Psoas muscle (tissue), 8 donors: Measurements from ENCODE around the gene TNNC1. TPM values are rescaled to one million over a fixed set of nuclear protein-coding genes. Genes with fewer than 3 reads are reported as not detected.

Experiments used
- ATAC-seq, 4 donors: fragments of 200-7000 bp; cut with Tn5 transposase; one replicate each; pipeline ENCODE4 v1.9.1; 2020; ENCODE audit warnings: moderate library complexity in 3 of 4, mild to moderate bottlenecking in 2 of 4
- DNase-seq, 2 donors: peaks; one replicate each; pipeline ENCODE4 v3.0.0-alpha.2; 2020
- H3K27ac ChIP-seq: fragments of 200-600 bp; one replicate; pipeline ENCODE4 v1.8.0; 2022
- H3K27me3 ChIP-seq, 3 donors: fragments of 200-600 bp in 1 of 3; one replicate each; pipeline versions ENCODE4 v1.6.1 to v1.8.0; 2013 to 2022; ENCODE audit warnings: low read length in 2 of 3, mild to moderate bottlenecking in 2 of 3, moderate library complexity in 1 of 3; ENCODE audit not compliant: insufficient read depth in 3 of 3
- H3K36me3 ChIP-seq, 2 donors: fragments of 200-600 bp in 1 of 2; one replicate each; pipeline versions ENCODE4 v1.6.1 to v1.8.0; 2013 to 2022; ENCODE audit warnings: low read depth in 1 of 2, mild to moderate bottlenecking in 1 of 2, moderate library complexity in 1 of 2; ENCODE audit not compliant: insufficient read depth in 1 of 2
- H3K4me1 ChIP-seq: fragments of 200-600 bp; one replicate; pipeline ENCODE4 v1.8.0; 2022
- H3K4me3 ChIP-seq: fragments of 200-600 bp; one replicate; pipeline ENCODE4 v1.8.0; 2022; ENCODE audit warnings: mild to moderate bottlenecking
- H3K9me3 ChIP-seq: fragments of 200-600 bp; one replicate; pipeline ENCODE4 v1.8.0; 2022
- CTCF ChIP-seq: fragments of 200-600 bp; IDR thresholded peaks from one replicate; pipeline ENCODE4 v1.8.0; 2022; ENCODE audit warnings: antibody characterized with exemption
- WGBS, 3 donors: extraction: QIAGEN DNeasy Blood & Tissue Kit; methylation state at CpG; one replicate each; pipeline versions ENCODE4 v1.1.6 to v1.1.7; 2013; 5-methylcytosine and 5-hydroxymethylcytosine counted together
- intact Hi-C, 2 donors: fragments of 100-400 bp; cut with DNase I; formaldehyde crosslinking; loops; one replicate each; pipeline versions ENCODE4 v1.11.0 to v1.14.2; 2022
- long read RNA-seq, 2 donors: library from polyadenylated mRNA; unstranded; transcript quantifications; one replicate each; pipeline ENCODE4 v2.0.0, GENCODE V29; 2021
- polyA plus RNA-seq, 3 donors: library from polyadenylated mRNA; stranded (reverse); fragments of 200-250 nt; gene quantifications; one replicate each; pipeline ENCODE4 v1.2.3, GENCODE V29; 2013
- total RNA-seq, 4 donors: library from RNA; stranded (reverse); fragmentation: NEBNext Ultra II Directional in 2 of 4; extraction: Animal tissue kit (Norgen Biotek cat#: 25700) in 2 of 4; gene quantifications; one replicate each; pipeline versions ENCODE4 v1.2.1 to v1.2.4, GENCODE V29; 2021 to 2023
- donor health status: healthy with polysubstance abuse.
- donor health status: DM: no; HTN: no; CAD: no; lungs with moderate emphysema.
- donor health status: Bipolar disorder and iron deficiency.
- donor health status: healthy.
- donor health status: DM: yes; HTN: yes; CAD: no.
- donor health status: DM: no; HTN: no; CAD: no.
- donor health status: DM: no; HTN: no; CAD: no.
- donor health status: DM: yes; HTN: yes; CAD: no.

TNNC1 gene
- 1,000 to 10,000 TPM; 5,645 to 6,422 (median 6,257) TPM for total RNA-seq
- polyA plus RNA-seq = 1,000 to 10,000 TPM; 4,153 to 7,172 (median 6,558) TPM
- long read RNA-seq, donor 1, transcript TNNC1-201 (6 exons, 714 nt) = major isoform, 1,986 of 2,198 reads
- long read RNA-seq, donor 1, partial matches to known transcripts = 189 of 2,198 reads
- long read RNA-seq, donor 1, other reads (novel, unspliced or antisense) = 23 of 2,198 reads
- long read RNA-seq, donor 2, transcript TNNC1-201 (6 exons, 714 nt) = major isoform, 2,062 of 2,156 reads
- long read RNA-seq, donor 2, partial matches to known transcripts = 66 of 2,156 reads
- long read RNA-seq, donor 2, other reads (novel, unspliced or antisense) = 28 of 2,156 reads

GRCh38 chr3:52453496-52454249 lies at the start of gene TNNC1:
TNNC1 (minus strand) TSS chr3:52454041; CDS start chr3:52454015, 26 bp downstream.
- Histone ChIP-seq H3K27ac (peak within 1 kb of the TSS; percentile 90), H3K36me3 (peaks cover 5 to 14% of the 10 kb centered on the region in 2 donors), H3K4me1 (peaks cover 40% of the 10 kb centered on the region), H3K9me3 (no peaks in the 10 kb centered on the region), H3K4me3 (peak within 1 kb of the TSS; percentile 73), H3K27me3 (no peaks in the 10 kb centered on the region)
- ATAC-seq (peak; percentile 38 to 59 (median 50)), DNase-seq (peak; percentile 59 to 86)
- 39 to 47% (median 44%) methylated on average over 16 of the region's 16 CpGs for WGBS, 3 donors
- TF ChIP-seq CTCF = no peak
- intact Hi-C loops = no loop called here

- Histone ChIP-seq H3K36me3 (no peaks in the 10 kb centered on the region), H3K9me3 (no peaks in the 10 kb centered on the region), H3K4me1 (no peaks in the 10 kb centered on the region), H3K27me3 (no peaks in the 10 kb centered on the region), H3K27ac (no peak overlapping the region), H3K4me3 (no peak overlapping the region)
- intact Hi-C loops = no loop called here
- ATAC-seq = no peak
- no peak for DNase-seq
- 94 to 97% (median 94%) methylated on average over 11 of the region's 11 CpGs for WGBS, 3 donors
- TF ChIP-seq CTCF = no peak
These were observed 49.0 kb upstream of the TNNC1 start for GRCh38 chr3:52502808-52503350.

GRCh38 chr3:52502001-52502400 lies 48.2 kb upstream of the TNNC1 start:
- Histone ChIP-seq H3K4me1 (no peaks in the 10 kb centered on the region), H3K27ac (no peak overlapping the region), H3K27me3 (no peaks in the 10 kb centered on the region), H3K4me3 (no peak overlapping the region), H3K36me3 (no peaks in the 10 kb centered on the region), H3K9me3 (no peaks in the 10 kb centered on the region)
- WGBS, 3 donors = 85 to 87% (median 86%) methylated on average over 11 of the region's 11 CpGs
- DNase-seq = no peak
- intact Hi-C loops = no loop called here
- ATAC-seq = no peak
- TF ChIP-seq CTCF = no peak

- Histone ChIP-seq H3K4me1 (no peaks in the 10 kb centered on the region), H3K36me3 (no peaks in the 10 kb centered on the region), H3K4me3 (no peak overlapping the region), H3K27me3 (no peaks in the 10 kb centered on the region), H3K27ac (no peak overlapping the region), H3K9me3 (no peaks in the 10 kb centered on the region)
- 84 to 88% (median 86%) methylated on average over 11 of the region's 11 CpGs for WGBS, 3 donors
- ATAC-seq = no peak
- intact Hi-C loops = no loop called here
- DNase-seq = no peak
- TF ChIP-seq CTCF = no peak
These were observed 47.2 kb upstream of the TNNC1 start for GRCh38 chr3:52501046-52501445.
